ENCODE results near the gene CD1B.

DNA sequence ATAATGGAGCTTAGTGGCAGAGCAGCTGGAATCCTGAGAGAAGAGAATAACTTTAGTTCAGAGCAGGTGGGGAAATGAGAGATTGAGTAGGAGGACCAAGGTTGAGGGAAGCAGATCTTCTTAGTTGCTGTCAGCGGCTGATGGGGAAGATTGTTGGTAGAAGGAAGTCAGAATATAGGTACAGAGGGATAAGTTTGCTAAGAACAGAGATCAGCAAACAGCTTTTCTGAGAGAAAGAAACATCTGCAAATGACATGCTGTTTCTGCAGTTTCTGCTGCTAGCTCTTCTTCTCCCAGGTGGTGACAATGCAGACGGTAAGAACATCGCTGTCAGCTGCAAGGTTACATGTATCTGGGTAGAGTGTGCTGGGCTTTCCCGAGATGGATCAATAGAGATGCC lies 41.5 kb downstream of the CD1B start, which contains the start of gene CD1C:
- no peak for TF ChIP-seq FOSL1 (tag; conservative IDR thresholded peaks at IDR 0.05)
- no peak for TF ChIP-seq MEIS2 (IDR thresholded peaks at IDR 0.05; ENCODE audit: partially characterized antibody)
- no peak for TF ChIP-seq ARHGAP35 (IDR thresholded peaks at IDR 0.05; ENCODE audit: partially characterized antibody)
- TF ChIP-seq, protein P1, sequence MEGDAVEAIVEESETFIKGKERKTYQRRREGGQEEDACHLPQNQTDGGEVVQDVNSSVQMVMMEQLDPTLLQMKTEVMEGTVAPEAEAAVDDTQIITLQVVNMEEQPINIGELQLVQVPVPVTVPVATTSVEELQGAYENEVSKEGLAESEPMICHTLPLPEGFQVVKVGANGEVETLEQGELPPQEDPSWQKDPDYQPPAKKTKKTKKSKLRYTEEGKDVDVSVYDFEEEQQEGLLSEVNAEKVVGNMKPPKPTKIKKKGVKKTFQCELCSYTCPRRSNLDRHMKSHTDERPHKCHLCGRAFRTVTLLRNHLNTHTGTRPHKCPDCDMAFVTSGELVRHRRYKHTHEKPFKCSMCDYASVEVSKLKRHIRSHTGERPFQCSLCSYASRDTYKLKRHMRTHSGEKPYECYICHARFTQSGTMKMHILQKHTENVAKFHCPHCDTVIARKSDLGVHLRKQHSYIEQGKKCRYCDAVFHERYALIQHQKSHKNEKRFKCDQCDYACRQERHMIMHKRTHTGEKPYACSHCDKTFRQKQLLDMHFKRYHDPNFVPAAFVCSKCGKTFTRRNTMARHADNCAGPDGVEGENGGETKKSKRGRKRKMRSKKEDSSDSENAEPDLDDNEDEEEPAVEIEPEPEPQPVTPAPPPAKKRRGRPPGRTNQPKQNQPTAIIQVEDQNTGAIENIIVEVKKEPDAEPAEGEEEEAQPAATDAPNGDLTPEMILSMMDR (IDR thresholded peaks at IDR 0.05 in 2 of 3, conservative IDR thresholded peaks at IDR 0.05 in 1 of 3; ENCODE audit: insufficient read depth in 2 of 3, low read depth in 1 of 3, low read length in 3 of 3), result no peak
- no peak for TF ChIP-seq TBP (optimal IDR thresholded peaks at IDR 0.05; ENCODE audit: low read depth, low read length)
- TF ChIP-seq PHF8 (IDR thresholded peaks at IDR 0.05; ENCODE audit: borderline replicate concordance, low read length), result no peak
- TF ChIP-seq, protein P2, sequence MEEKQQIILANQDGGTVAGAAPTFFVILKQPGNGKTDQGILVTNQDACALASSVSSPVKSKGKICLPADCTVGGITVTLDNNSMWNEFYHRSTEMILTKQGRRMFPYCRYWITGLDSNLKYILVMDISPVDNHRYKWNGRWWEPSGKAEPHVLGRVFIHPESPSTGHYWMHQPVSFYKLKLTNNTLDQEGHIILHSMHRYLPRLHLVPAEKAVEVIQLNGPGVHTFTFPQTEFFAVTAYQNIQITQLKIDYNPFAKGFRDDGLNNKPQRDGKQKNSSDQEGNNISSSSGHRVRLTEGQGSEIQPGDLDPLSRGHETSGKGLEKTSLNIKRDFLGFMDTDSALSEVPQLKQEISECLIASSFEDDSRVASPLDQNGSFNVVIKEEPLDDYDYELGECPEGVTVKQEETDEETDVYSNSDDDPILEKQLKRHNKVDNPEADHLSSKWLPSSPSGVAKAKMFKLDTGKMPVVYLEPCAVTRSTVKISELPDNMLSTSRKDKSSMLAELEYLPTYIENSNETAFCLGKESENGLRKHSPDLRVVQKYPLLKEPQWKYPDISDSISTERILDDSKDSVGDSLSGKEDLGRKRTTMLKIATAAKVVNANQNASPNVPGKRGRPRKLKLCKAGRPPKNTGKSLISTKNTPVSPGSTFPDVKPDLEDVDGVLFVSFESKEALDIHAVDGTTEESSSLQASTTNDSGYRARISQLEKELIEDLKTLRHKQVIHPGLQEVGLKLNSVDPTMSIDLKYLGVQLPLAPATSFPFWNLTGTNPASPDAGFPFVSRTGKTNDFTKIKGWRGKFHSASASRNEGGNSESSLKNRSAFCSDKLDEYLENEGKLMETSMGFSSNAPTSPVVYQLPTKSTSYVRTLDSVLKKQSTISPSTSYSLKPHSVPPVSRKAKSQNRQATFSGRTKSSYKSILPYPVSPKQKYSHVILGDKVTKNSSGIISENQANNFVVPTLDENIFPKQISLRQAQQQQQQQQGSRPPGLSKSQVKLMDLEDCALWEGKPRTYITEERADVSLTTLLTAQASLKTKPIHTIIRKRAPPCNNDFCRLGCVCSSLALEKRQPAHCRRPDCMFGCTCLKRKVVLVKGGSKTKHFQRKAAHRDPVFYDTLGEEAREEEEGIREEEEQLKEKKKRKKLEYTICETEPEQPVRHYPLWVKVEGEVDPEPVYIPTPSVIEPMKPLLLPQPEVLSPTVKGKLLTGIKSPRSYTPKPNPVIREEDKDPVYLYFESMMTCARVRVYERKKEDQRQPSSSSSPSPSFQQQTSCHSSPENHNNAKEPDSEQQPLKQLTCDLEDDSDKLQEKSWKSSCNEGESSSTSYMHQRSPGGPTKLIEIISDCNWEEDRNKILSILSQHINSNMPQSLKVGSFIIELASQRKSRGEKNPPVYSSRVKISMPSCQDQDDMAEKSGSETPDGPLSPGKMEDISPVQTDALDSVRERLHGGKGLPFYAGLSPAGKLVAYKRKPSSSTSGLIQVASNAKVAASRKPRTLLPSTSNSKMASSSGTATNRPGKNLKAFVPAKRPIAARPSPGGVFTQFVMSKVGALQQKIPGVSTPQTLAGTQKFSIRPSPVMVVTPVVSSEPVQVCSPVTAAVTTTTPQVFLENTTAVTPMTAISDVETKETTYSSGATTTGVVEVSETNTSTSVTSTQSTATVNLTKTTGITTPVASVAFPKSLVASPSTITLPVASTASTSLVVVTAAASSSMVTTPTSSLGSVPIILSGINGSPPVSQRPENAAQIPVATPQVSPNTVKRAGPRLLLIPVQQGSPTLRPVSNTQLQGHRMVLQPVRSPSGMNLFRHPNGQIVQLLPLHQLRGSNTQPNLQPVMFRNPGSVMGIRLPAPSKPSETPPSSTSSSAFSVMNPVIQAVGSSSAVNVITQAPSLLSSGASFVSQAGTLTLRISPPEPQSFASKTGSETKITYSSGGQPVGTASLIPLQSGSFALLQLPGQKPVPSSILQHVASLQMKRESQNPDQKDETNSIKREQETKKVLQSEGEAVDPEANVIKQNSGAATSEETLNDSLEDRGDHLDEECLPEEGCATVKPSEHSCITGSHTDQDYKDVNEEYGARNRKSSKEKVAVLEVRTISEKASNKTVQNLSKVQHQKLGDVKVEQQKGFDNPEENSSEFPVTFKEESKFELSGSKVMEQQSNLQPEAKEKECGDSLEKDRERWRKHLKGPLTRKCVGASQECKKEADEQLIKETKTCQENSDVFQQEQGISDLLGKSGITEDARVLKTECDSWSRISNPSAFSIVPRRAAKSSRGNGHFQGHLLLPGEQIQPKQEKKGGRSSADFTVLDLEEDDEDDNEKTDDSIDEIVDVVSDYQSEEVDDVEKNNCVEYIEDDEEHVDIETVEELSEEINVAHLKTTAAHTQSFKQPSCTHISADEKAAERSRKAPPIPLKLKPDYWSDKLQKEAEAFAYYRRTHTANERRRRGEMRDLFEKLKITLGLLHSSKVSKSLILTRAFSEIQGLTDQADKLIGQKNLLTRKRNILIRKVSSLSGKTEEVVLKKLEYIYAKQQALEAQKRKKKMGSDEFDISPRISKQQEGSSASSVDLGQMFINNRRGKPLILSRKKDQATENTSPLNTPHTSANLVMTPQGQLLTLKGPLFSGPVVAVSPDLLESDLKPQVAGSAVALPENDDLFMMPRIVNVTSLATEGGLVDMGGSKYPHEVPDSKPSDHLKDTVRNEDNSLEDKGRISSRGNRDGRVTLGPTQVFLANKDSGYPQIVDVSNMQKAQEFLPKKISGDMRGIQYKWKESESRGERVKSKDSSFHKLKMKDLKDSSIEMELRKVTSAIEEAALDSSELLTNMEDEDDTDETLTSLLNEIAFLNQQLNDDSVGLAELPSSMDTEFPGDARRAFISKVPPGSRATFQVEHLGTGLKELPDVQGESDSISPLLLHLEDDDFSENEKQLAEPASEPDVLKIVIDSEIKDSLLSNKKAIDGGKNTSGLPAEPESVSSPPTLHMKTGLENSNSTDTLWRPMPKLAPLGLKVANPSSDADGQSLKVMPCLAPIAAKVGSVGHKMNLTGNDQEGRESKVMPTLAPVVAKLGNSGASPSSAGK (IDR thresholded peaks at IDR 0.05), result no peak

All from K562 (cell line).